GM19452 (cell line): Measurements from ENCODE around the gene KCNQ2.

ENCODE experiments used
- ATAC-seq: cut with Tn5 transposase; IDR thresholded peaks from one replicate; pipeline ENCODE4 v1.9.1; 2021; ENCODE audit not compliant: unreplicated experiment

The KCNQ2 gene

DNA sequence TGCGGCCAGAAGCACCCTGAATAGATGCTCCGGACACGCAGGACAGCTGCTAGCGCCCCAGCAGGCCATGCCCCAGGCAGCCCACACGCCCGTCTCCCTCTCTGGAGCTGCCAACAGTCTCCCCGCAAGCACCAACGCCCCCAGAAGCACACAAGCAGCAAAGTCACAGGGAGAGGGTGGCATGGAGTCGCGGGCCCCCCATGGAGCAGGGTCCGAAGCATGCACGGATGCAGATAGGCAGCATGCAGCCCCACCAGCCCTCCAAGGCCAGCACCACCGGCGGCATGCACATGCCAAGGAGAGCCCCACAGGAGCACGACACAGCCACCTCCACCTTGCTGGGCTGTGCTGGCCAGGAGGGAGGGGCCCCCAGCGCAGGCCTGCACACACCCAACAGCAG, 53.8 kb downstream of the KCNQ2 start:
- no peak for ATAC-seq

GRCh38 chr20:63417738-63418120, 54.7 kb downstream of the KCNQ2 start:
- no peak for ATAC-seq

DNA sequence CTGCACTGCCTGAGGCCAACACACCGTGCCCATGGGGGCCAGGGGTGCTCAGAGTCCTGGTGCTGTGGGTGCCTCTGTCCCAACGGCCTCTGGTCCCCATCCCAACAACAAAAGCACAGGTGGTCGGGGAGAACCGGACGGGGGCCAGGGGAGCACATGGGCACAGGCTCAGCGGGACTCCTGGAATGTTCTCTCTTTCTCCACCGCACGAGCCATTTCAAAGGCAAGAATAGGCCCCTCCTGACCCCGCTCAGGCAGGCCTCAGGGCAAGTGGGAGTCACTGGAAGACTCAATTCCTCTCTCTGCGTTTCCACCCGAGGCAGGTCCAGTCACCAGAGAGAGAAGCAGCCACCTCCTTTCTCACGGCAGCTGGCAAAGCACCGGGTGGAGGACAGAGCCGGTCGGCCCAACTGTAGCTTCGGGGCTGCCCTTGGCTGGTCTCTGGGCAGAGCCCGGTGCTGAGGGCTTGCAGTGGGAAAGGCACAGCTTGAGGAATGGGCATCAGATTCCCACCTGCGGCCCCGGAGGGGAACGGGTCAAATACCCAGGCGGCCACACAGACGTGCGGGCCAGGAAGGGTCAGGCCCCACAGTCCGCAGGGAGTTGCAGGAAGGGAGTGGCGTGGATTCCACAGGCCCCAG, 55.2 kb downstream of the KCNQ2 start:
- no peak for ATAC-seq

DNA sequence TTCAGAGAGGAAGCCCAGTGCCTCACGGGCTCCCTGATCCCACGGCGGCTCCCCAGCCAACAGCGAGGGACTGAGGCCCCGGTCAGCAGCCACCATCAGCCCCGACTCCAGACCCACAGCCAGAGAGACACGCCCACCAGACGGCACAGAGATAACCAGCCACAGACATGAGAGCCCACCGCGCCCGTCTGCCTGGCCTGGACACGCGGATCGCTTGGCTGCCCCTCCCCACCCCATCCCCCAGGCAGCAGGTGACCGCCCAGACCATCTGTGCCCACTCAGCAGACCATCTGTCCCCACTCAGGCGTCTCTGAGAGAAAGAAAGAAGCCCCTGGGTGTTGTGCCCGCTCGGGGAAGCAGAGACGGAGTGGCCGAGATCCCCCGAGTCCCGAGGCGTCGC, 55.8 kb downstream of the KCNQ2 start:
- no peak for ATAC-seq

GRCh38 chr20:63415647-63416391, 56.6 kb downstream of the KCNQ2 start:
- ATAC-seq = no peak

DNA sequence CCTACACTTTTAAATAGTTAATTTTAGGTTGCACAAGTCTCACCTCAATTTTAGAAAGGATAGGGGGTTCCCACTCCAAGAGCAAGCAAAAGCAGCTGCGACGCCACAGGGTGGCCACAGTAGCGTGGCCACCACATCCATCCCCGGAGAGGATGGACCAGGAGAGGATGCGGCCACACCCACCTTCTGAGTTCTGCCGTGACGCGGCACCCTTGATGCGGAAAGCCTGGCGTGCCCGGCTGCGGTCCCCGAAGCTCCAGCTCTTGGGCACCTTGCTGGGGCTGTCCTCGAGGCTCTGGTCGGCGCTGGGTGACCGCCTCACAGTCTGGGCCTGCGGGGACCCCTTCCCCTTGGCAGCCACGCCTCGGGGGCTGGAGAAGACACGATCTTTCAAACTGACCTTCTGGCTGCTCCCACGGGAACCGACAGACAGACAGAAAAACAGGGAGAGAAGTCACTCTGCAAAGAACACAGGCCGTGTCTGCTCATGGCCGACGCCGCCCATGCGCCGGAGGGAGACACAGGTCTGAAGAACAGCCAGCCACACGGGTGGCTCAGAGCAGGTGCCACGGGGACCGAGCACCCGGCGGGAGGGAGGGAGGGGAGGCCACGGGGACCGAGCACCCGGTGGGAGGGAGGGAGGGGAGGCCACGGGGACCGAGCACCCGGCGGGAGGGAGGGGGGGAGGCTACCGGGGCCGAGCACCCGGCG, 57.6 kb downstream of the KCNQ2 start:
- ATAC-seq = no peak

DNA sequence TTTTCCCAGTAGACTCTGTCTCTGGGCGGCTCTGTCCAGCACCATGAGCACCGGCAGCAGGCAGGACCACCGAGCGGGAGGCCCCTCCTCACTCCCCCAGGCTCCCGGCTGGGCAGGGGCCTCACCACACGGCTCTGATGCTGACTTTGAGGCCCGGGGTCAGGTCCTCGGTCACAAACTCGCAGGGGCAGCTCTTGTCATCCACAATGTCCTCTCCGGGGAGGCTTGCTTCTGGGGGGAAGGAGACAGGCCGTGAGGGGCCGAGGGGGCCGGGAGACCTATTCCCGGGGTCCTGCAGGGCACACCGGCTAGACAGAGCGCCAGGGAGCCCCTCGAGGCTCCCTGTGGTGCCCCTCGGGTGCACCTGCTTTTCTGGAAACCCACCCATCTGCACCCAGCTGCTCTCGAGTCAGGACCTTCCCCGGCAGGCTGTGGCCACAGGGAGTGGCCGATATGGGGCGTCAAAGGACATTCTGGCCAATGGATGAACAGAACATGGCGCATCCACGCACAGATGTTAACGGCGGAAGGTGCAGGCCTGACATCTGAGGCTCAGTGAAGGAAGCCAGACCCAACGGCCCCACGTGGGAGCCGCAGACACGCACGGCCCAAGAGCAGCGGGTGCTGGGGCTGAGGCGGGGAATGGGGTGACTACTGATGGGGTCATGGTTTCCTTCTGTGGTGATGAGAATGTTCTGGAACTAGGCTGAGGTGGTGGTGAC, 58.3 kb downstream of the KCNQ2 start:
- ATAC-seq = no peak

GRCh38 chr20:63413323-63413722, 59.1 kb downstream of the KCNQ2 start:
- no peak for ATAC-seq

GRCh38 chr20:63412889-63413288, 59.6 kb downstream of the KCNQ2 start:
- no peak for ATAC-seq

GRCh38 chr20:63411898-63412631, 60.4 kb downstream of the KCNQ2 start:
- no peak for ATAC-seq

DNA sequence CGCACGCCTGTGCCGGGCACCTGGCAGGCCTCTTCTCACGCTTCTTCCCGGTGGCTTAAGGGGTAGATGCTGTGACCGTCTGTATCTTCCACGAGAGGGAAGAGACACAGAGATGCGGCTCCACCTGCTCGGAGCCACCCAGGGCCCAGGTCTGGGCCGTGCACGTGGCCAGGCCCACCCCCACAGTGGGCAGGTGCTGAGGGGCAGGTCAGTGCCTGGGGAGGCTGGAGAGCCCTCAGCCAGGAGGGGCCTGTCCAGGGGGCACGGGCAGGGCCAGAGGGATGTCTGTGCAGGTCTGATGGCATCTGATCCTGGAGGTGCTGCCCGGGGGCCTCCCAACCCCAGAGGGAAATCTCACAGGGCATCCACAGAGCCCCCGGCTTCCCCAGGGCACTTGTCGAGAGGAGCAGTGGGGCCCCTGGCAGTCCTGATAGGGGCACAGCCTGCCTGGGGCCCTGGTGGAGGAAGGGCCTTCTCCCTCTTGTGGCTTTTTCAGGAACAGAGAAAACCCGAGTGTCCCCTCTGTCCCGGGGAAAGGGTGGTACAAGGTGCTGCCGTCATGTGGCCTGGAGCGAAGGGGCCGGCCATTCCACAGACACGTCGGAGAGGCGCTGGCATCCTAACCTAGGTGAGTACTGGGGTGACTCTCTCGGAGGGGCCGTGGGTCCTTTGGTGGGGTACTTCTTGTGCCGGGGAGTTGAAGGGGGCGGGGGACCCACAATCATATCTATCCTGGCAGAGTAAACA, 61.1 kb downstream of the KCNQ2 start:
- ATAC-seq = no peak

DNA sequence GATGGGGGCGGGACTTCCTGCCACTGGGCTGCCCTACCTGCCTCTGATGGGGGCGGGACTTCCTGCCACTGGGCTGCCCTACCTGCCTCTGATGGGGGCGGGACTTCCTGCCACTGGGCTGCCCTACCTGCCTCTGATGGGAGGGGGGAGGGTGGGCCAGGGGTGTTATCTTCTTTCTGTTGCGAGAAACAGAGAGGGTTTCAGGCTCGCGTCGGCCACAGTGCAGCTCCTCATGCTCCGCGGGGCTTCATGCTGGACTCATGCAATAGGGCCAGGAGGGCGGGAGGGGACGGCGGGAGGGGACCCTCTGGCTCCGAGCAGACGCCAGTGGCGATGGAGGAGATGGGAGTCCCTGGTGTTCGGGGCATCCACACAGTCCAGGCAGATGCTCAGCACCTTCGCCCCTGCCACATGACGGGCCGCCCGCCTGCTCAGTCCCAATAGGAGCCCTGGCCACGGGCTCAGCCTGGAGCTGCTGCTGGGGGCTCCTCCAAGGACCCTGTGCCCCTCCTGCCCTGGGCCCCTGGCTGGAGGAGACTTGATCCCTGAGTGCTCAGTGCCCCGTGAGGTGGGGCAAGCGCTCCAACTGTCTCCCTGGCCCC, 62.5 kb downstream of the KCNQ2 start:
- no peak for ATAC-seq

GRCh38 chr20:63409066-63409833, 63.2 kb downstream of the KCNQ2 start:
- ATAC-seq = no peak

DNA sequence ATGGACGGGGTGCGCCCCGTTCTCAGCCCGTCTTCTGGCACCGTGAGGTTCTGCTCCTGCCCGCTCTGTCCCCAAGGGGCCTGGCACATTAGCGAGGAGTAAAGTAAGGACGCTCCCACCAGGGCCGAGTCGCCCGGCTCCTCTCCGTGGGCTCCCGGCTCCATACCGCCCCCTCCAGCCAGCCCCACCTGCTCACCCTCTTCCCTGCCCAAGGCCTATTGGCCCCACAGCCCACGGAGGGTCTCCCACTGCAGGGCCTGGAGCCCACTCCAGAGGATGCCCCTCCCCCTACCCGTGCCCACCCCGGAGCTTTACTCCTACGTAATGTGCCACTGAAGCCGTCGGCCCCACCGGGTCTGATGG, 63.8 kb downstream of the KCNQ2 start:
- ATAC-seq = no peak

DNA sequence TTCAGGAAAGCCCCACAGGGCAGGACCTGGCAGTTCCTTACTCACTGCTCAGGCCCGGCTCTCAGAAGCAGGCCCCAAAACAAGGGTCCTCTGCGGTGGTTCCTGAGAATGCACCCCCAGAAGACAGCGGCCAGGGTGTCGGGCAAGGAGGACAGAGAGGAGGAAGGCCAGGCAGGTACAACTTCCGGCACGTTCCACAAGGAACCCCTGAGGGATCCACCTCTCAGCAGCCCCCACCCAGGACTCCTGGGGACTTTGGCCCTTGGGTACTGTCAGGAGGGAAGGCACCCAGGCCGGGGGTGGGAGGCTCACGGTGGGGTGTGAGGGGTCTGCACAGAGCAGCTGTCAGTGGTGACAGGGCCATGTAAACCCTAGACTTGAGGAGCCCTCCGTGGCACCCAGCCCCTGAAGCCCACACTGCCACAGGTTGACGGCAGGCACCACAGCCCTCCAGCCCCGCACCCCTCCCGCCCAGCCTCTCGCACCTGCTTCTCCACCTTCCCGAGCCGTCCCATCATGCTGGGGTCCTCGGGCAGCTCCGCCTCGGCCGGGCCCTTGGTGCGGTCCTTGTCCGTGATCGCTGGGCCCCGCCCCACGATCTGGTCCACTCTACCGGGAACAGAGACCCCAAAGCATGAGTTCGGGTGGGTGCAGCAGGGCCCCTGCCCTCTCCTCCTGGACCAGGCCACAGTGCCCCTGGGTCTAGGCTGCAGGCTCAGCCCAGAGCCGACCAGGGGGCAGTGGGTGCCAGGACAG, 64.3 kb downstream of the KCNQ2 start:
- ATAC-seq = no peak

GRCh38 chr20:63406617-63407245, 65.7 kb downstream of the KCNQ2 start:
- no peak for ATAC-seq

DNA sequence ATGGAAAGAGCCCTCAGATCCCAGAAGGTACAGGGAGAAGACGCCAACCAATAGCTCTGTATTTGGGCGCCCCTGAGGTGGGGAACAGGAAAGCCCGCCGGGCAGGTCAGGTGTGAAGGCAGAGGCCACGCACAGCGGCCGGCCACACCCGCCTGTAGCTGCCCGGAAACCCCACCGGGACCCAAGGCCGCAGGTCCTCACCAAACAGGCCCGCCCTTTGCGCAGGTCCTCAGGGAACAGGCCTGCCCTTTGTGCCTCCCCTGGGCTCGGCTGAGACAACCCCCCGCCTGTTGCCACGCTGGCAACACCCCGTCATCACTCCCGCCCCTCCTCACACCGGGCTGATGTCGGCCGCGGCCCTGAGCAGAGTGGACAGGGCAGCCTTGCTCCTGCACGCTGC, 66.4 kb downstream of the KCNQ2 start:
- ATAC-seq = no peak
